Measurements from ENCODE around the gene SLC35E4.
"Not testable (repeated sequence)": the region's sequence is repeated elsewhere in the genome, so short reads cannot be mapped to it uniquely, and the experiment has no call there.

The SLC35E4 gene, protein sequence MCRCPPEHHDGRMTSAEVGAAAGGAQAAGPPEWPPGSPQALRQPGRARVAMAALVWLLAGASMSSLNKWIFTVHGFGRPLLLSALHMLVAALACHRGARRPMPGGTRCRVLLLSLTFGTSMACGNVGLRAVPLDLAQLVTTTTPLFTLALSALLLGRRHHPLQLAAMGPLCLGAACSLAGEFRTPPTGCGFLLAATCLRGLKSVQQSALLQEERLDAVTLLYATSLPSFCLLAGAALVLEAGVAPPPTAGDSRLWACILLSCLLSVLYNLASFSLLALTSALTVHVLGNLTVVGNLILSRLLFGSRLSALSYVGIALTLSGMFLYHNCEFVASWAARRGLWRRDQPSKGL

DNA sequence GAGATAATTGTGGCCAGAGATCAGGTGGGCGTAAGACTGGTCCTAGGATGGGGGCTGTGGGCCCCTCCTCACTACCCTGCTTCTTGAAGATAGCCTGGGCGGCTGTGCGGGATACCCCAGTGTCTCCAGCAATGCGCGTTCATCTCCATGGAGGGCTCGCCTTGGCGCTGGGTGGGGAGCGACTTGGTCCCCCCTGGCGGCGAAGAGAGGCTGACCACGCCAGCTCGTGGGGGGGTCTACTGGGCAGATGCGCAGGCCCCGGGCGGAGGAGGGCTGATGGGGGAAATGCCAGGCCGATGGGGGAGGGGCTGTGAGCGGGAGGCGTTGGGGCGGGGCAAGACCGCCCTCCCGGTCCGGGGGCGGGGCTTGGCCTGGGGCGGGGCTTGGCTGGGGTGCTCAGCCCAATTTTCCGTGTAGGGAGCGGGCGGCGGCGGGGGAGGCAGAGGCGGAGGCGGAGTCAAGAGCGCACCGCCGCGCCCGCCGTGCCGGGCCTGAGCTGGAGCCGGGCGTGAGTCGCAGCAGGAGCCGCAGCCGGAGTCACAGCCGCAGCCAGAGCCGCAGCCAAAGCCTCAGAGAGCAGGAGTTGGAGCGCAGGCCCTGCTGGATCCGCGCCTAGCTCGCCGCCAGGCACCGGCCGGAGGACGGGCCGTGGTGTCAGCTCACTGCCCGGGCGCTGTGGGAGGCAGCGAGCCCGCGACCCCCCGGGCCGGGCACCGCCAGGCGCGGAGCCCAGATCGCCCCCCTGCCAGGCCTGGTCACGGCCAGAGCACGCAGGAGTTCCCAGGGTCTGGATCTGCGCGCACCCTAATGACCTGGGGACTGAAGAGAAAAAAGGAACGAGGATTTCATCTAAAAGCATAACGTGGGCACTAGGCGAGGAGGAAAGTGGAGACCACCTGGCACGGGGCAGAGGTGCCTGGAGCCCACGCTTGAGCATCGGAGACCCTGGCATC lies at the start of gene SLC35E4:
TSS of gene SLC35E4 (plus strand) at position 509 of the 953 bp plus-strand sequence. CDS start 670 bp downstream, outside the sequence.
- DNase-seq (ENCODE audit: low read depth): peak; percentile 46
- TF ChIP-seq, protein P1, sequence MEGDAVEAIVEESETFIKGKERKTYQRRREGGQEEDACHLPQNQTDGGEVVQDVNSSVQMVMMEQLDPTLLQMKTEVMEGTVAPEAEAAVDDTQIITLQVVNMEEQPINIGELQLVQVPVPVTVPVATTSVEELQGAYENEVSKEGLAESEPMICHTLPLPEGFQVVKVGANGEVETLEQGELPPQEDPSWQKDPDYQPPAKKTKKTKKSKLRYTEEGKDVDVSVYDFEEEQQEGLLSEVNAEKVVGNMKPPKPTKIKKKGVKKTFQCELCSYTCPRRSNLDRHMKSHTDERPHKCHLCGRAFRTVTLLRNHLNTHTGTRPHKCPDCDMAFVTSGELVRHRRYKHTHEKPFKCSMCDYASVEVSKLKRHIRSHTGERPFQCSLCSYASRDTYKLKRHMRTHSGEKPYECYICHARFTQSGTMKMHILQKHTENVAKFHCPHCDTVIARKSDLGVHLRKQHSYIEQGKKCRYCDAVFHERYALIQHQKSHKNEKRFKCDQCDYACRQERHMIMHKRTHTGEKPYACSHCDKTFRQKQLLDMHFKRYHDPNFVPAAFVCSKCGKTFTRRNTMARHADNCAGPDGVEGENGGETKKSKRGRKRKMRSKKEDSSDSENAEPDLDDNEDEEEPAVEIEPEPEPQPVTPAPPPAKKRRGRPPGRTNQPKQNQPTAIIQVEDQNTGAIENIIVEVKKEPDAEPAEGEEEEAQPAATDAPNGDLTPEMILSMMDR (IDR thresholded peaks at IDR 0.05; ENCODE audit: control insufficient read depth, insufficient read depth, low read depth, low read length, missing control alignments): peak; percentile 54
- H3K4me3 ChIP-seq (ENCODE audit: control insufficient read depth, low read depth, low read length): peak within 1 kb of the TSS; percentile 47

DNA sequence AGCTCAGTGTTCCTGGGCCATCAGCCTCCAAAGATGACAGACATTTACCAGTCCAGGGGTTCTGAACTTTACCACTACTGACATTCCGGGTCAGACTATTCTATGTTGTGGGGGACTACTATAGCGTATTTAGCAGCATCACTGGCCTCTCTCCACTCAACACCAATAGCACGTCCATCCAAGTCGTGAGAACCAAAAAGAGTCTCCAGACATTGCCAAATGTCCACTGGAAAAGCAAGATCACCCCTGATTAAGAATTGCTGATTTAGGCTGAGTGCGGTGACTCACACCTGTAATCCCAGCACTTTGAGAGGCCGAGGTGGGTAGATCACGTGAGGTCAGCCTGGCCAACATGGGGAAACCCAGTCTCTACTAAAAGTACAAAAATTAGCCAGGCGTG lies 49.2 kb upstream of the SLC35E4 start:
- TF ChIP-seq, protein P1 (IDR thresholded peaks at IDR 0.05; ENCODE audit: control insufficient read depth, insufficient read depth, low read depth, low read length, missing control alignments): no peak

DNA sequence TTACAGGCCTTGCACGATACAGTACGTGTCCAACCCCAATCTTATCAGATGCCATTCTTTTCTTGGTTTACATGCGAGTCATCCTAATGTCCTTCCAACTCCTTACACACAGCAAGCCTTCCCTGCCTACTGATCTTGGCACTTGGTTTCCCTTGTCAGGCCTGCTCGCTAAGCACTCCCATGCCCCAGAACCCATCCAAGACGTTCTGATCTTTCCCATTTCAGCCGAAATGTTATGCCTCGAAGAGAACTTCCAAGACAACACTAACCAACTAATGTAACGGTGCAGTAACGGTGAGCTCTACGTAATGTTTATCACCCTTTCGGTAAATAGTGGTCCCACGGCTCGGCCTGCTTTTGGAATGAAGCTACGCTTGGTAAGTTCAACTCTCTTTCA lies 44.4 kb upstream of the SLC35E4 start:
- H3K4me3 ChIP-seq (ENCODE audit: control insufficient read depth, low read depth, low read length): peak overlapping the region; percentile 72
- TF ChIP-seq, protein P1 (IDR thresholded peaks at IDR 0.05; ENCODE audit: control insufficient read depth, insufficient read depth, low read depth, low read length, missing control alignments): no peak
- DNase-seq (ENCODE audit: low read depth): no peak

More for the DNA sequence above, 49.2 kb upstream of the SLC35E4 start:
- no peak overlapping the region for H3K4me3 ChIP-seq (ENCODE audit: control insufficient read depth, low read depth, low read length)
- no peak for DNase-seq (ENCODE audit: low read depth)

DNA sequence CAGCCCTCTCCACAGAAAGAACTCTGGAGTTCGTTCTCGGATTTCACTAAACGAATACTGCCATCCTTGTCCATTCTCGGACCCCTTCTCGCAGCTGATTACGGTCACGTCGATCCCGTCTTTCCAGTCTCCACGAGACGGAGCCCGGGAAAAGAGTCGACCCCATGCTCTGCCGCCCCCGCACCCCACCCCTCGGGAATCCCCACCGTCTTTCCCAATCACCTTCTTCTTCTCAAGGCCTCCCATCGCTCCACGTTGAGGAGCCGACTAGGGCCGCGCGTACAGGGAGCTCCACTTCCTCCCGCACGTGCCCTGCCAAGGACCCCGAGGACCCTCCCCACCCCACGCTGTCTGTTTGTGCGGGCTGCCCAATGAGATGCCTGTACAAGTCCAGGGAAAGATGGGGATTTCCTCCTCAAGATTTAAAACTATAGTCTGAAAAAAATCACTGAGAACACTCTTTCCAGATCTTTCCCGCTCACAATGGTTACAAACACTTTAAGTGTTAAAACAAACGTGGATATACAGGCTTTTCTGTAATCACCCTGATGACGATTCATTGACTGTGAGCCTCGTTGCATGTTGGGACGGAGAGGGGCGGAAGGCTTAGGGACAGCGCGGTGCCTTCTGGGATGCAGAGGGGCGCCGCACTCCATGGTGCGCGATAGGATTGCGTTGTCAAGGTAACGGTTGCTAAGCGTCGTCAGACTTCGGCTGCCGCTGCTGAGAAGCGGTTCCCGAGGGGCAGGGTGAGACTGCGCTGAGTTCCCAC lies 43.8 kb upstream of the SLC35E4 start, which contains the start of gene PES1:
TSS of gene PES1 (minus strand) at position 323 of the 772 bp plus-strand sequence. CDS start at position 246, 77 bp downstream.
- H3K4me3 ChIP-seq (ENCODE audit: control insufficient read depth, low read depth, low read length): peak within 1 kb of the TSS; percentile 72
- TF ChIP-seq, protein P1 (IDR thresholded peaks at IDR 0.05; ENCODE audit: control insufficient read depth, insufficient read depth, low read depth, low read length, missing control alignments): no peak
- peak; percentile 95 for DNase-seq (ENCODE audit: low read depth)

DNA sequence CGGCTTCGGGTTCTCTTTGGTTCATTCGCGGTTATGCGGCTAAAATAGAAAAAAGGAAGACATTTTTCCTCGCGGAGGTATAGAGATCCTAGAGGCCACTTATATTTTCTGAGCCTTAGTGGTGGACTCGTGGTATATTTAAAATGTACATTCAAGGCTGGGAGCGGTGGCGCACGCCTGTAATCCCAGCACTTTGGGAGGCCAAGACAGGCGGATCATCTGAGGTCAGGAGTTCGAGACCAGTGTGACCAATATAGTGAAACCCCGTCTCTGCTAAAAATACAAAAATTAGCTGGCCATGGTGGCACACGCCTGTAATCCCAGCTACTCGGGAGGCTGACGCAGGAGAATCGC lies 43.2 kb upstream of the SLC35E4 start:
- H3K4me3 ChIP-seq (ENCODE audit: control insufficient read depth, low read depth, low read length): peak overlapping the region; percentile 16
- DNase-seq (ENCODE audit: low read depth): not testable (repeated sequence)

DNA sequence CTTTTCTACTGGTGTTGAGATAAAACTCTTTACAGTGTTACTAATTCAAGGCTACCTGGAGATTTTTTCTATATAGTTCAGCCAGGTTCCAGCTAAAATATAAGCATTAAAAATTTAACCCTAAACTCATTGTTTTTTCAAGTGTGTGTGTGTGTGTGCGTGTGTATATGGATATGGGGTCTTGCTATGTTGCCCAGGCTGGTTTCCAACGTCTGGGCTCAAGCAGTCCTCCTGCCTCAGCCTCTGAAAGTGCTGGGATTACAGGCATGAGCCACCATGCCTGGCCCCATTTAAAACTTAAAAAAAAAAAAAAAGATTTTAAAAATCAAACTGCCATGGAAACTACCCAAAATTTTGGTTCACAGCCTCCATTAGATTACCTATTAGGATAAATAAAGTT lies 39.4 kb upstream of the SLC35E4 start:
- TF ChIP-seq, protein P1 (IDR thresholded peaks at IDR 0.05; ENCODE audit: control insufficient read depth, insufficient read depth, low read depth, low read length, missing control alignments): no peak
- no peak overlapping the region for H3K4me3 ChIP-seq (ENCODE audit: control insufficient read depth, low read depth, low read length)
- DNase-seq (ENCODE audit: low read depth): no peak
